CD14-positive monocyte (primary cell): Measurements from ENCODE around the gene SLF2. TPM values are rescaled to one million over a fixed set of nuclear protein-coding genes. Genes with fewer than 3 reads are reported as not detected.
A peak's percentile ranks its signal among the peaks of the same experiment; 100 is the strongest.

Source experiments
- DNase-seq, 3 donors: peaks; one replicate each; pipeline ENCODE4 v3.0.0-alpha.2; 2011 to 2022
- H2AFZ ChIP-seq: 2 replicates; pipeline ENCODE4 v1.6.0; 2012; ENCODE audit warnings: mild to moderate bottlenecking, low read depth, low read length, inconsistent platforms; ENCODE audit not compliant: insufficient read depth, poor library complexity, severe bottlenecking
- H3K27ac ChIP-seq, 2 donors: 1 replicate in 1 of 2; 2 replicates in 1 of 2; pipeline ENCODE4 v1.5.1; 2012 to 2013; ENCODE audit warnings: low read length in 2 of 2, control low read depth in 1 of 2, inconsistent platforms in 1 of 2, low read depth in 1 of 2, mild to moderate bottlenecking in 1 of 2
- H3K27me3 ChIP-seq, 2 donors: one replicate each; pipeline versions ENCODE4 v1.6.0 to v1.6.1; 2011 to 2013; ENCODE audit warnings: low read length in 2 of 2; ENCODE audit not compliant: control insufficient read depth in 2 of 2, insufficient read depth in 2 of 2
- H3K36me3 ChIP-seq, 2 donors: replicated peaks in 1 of 2; 1 replicate in 1 of 2; 2 replicates in 1 of 2; pipeline versions ENCODE4 v1.5.1 to v1.6.1; 2012 to 2013; ENCODE audit warnings: low read length in 2 of 2, control low read depth in 1 of 2, inconsistent platforms in 1 of 2, mild to moderate bottlenecking in 1 of 2; ENCODE audit not compliant: insufficient read depth in 2 of 2, control insufficient read depth in 1 of 2
- H3K4me1 ChIP-seq, 2 donors: 1 replicate in 1 of 2; 2 replicates in 1 of 2; pipeline versions ENCODE4 v1.5.1 to v1.6.1; 2012 to 2013; ENCODE audit warnings: low read length in 2 of 2, control low read depth in 1 of 2, inconsistent platforms in 1 of 2, mild to moderate bottlenecking in 1 of 2, moderate library complexity in 1 of 2; ENCODE audit not compliant: insufficient read depth in 2 of 2, control insufficient read depth in 1 of 2
- H3K4me2 ChIP-seq: replicated peaks from 2 replicates; pipeline ENCODE3; 2012; ENCODE audit warnings: low read length, moderate library complexity, mild to moderate bottlenecking; ENCODE audit not compliant: poor library complexity, severe bottlenecking; ENCODE audit errors: extremely low read depth
- H3K4me3 ChIP-seq, 3 experiments: fragments of 200-600 bp in 1 of 3; sonication (generic) in 1 of 3; replicated peaks in 1 of 3; 1 replicate in 2 of 3; 2 replicates in 1 of 3; pipeline ENCODE4 v1.5.1; 2011 to 2013; ENCODE audit warnings: low read length in 3 of 3, mild to moderate bottlenecking in 3 of 3, control low read depth in 2 of 3, low read depth in 2 of 3, inconsistent platforms in 1 of 3, moderate library complexity in 1 of 3
- H3K79me2 ChIP-seq: 2 replicates; pipeline ENCODE4 v1.6.0; 2012; ENCODE audit warnings: mild to moderate bottlenecking, control low read depth, inconsistent platforms, low read length, moderate library complexity; ENCODE audit not compliant: insufficient read depth
- H3K9ac ChIP-seq: 2 replicates; pipeline ENCODE4 v1.6.0; 2017; ENCODE audit warnings: low read length, mild to moderate bottlenecking; ENCODE audit not compliant: insufficient read depth, poor library complexity, severe bottlenecking
- H3K9me3 ChIP-seq, 2 donors: replicated peaks in 1 of 2; 1 replicate in 1 of 2; 2 replicates in 1 of 2; pipeline versions ENCODE4 v1.5.1 to v1.6.1; 2012 to 2013; ENCODE audit warnings: low read length in 2 of 2, control low read depth in 1 of 2; ENCODE audit not compliant: control insufficient read depth in 1 of 2, insufficient read depth in 1 of 2
- H4K20me1 ChIP-seq: 2 replicates; pipeline ENCODE4 v1.6.0; 2012; ENCODE audit warnings: mild to moderate bottlenecking, low read length, control low read depth, moderate library complexity; ENCODE audit not compliant: insufficient read depth
- H3K27ac Mint-ChIP-seq, 7 donors: one replicate each; pipeline ENCODE4 v1.8.0; 2020; ENCODE audit warnings: mild to moderate bottlenecking in 7 of 7, mixed read lengths in 7 of 7, moderate library complexity in 6 of 7, inconsistent platforms in 2 of 7
- H3K27me3 Mint-ChIP-seq, 3 donors: one replicate each; pipeline ENCODE4 v1.8.0; 2021 to 2022; ENCODE audit warnings: low read depth in 3 of 3, mild to moderate bottlenecking in 3 of 3, mixed read lengths in 3 of 3, moderate library complexity in 3 of 3, inconsistent platforms in 1 of 3
- H3K36me3 Mint-ChIP-seq, 2 donors: one replicate each; pipeline ENCODE4 v1.8.0; 2020; ENCODE audit warnings: mixed read lengths in 2 of 2, inconsistent platforms in 1 of 2, mild to moderate bottlenecking in 1 of 2
- H3K4me1 Mint-ChIP-seq: one replicate; pipeline ENCODE4 v1.8.0; 2020; ENCODE audit warnings: mild to moderate bottlenecking, mixed read lengths
- H3K4me3 Mint-ChIP-seq, 2 donors: one replicate each; pipeline ENCODE4 v1.8.0; 2020; ENCODE audit warnings: mild to moderate bottlenecking in 2 of 2, mixed read lengths in 2 of 2, moderate library complexity in 1 of 2
- H3K9me3 Mint-ChIP-seq, 7 donors: one replicate each; pipeline ENCODE4 v1.8.0; 2020 to 2022; ENCODE audit warnings: mixed read lengths in 7 of 7, mild to moderate bottlenecking in 6 of 7, moderate library complexity in 6 of 7, inconsistent platforms in 2 of 7
- CTCF ChIP-seq: fragments of 200-600 bp; IDR thresholded peaks from one replicate; pipeline ENCODE4 v1.8.0; 2022; ENCODE audit warnings: antibody characterized with exemption, mild to moderate bottlenecking
- WGBS: methylation state at CpG from one replicate; pipeline ENCODE4 v1.1.5; 2013; ENCODE audit warnings: missing lambda C conversion rate; ENCODE audit not compliant: insufficient coverage; 5-methylcytosine and 5-hydroxymethylcytosine counted together
- intact Hi-C, 2 donors: fragments of 100-400 bp; cut with micrococcal nuclease; formaldehyde crosslinking; loops; one replicate each; pipeline versions ENCODE4 v1.15.0 to v1.15.1; 2023
- polyA plus RNA-seq, 3 donors: library from polyadenylated mRNA; depleted of rRNA in 1 of 3; unstranded in 2 of 3; stranded (reverse) in 1 of 3; fragments of 300-500 nt in 2 of 3; fragments of >200 nt in 1 of 3; fragmentation: Illumina TruSeq in 2 of 3; gene quantifications; 1 replicate in 2 of 3; 2 replicates in 1 of 3; pipeline ENCODE4 v1.2.3, GENCODE V29; 2012 to 2021

Gene SLF2
- polyA plus RNA-seq, 3 donors: 5.8 to 11.3 (median 6.4) TPM

DNA sequence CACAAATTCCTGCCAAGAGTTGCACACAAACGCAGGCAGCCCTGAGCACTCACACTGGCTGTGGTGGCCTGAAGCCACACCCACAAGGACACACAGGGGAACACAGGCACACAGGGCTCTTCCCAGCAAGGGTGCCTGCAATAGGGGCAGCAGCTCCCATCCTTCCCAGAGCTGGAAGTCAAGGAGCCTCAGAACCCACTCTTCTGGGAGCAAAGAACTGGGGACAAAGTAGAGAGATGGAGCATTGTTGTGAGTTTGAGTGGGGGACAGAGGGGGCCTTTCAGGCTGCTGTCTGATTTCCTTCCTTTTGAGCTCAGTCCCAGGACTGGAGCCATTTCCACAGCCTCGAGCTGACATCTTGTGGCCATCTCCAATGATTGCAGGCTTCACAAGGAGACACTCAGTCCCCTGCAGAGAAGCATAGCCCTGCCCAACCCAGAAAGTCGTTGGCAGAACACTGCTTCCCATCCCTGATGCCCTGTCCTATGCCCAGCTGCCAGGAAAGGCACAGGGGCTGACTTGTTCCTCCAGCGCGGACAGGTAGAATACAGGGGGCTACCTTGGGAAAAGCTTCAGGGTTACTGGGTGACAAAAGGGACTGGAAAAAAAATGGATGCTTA lies 34.4 kb upstream of the SLF2 start:
- peaks cover 5% of the 10 kb centered on the region for H3K4me1 Mint-ChIP-seq
- Histone ChIP-seq H2AFZ (no peak overlapping the region), H3K27me3 (no peaks in the 10 kb centered on the region), H3K79me2 (no peaks in the 10 kb centered on the region), H3K9ac (no peak overlapping the region), H3K4me2 (no peak overlapping the region), H3K4me1 (no peaks in the 10 kb centered on the region), H4K20me1 (no peaks in the 10 kb centered on the region), H3K4me3 (no peak overlapping the region), H3K27ac (no peak overlapping the region), H3K36me3 (no peaks in the 10 kb centered on the region), H3K9me3 (no peaks in the 10 kb centered on the region)
- intact Hi-C loops: no loop called here
- no peak overlapping the region for H3K4me3 Mint-ChIP-seq
- H3K27ac Mint-ChIP-seq: no peak overlapping the region
- 30% methylated on average over 5 of the region's 5 CpGs for WGBS
- no peaks in the 10 kb centered on the region for H3K9me3 Mint-ChIP-seq
- H3K36me3 Mint-ChIP-seq: no peaks in the 10 kb centered on the region
- TF ChIP-seq CTCF: peak; percentile 16
- DNase-seq: no peak
- peaks cover 2 to 22% (median 9%) of the 10 kb centered on the region in 3 donors for H3K27me3 Mint-ChIP-seq

DNA sequence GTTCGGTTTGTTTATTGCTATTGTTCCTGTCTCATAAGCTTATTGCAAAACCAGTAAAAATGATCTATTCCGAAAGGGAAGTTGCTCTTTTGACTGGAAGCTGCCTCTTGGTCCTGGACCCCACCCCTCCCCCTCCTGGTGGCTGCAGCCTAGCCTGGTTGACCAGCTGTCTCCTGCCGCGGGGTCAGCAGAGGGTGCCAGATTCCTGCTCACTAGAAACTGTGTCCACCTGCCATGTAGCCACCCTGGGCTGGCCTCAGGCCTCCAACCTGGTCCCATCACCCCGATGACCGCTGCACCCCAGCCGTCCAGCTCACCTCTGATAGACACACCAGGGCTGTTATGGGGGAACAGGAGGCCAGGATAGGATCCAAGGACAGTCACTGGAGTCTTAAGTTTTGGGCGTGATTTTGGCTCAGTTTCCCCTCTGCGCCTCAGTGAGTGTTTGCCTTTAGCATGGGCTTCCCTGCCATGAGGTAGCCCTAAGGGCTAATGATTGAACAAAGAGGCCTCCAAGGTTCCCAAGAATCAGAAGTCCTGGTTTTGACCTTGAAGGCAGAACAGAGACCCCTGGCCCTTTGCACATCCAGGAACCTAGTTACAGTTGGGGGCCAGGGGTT lies 32.9 kb upstream of the SLF2 start:
- Mint-ChIP-seq H3K4me3 (no peak overlapping the region), H3K27ac (no peak overlapping the region), H3K9me3 (no peaks in the 10 kb centered on the region), H3K36me3 (no peaks in the 10 kb centered on the region), H3K4me1 (peaks cover 5% of the 10 kb centered on the region), H3K27me3 (peaks cover 4 to 22% (median 11%) of the 10 kb centered on the region in 3 donors)
- H3K4me1 ChIP-seq: no peaks in the 10 kb centered on the region
- no peak overlapping the region for H3K9ac ChIP-seq
- no peaks in the 10 kb centered on the region for H4K20me1 ChIP-seq
- no peak for TF ChIP-seq CTCF
- intact Hi-C loops: no loop called here
- no peak overlapping the region for H3K4me2 ChIP-seq
- no peaks in the 10 kb centered on the region for H3K79me2 ChIP-seq
- no peak overlapping the region for H3K4me3 ChIP-seq
- H3K9me3 ChIP-seq: no peaks in the 10 kb centered on the region
- H2AFZ ChIP-seq: no peak overlapping the region
- H3K36me3 ChIP-seq: no peaks in the 10 kb centered on the region
- no peaks in the 10 kb centered on the region for H3K27me3 ChIP-seq
- no peak overlapping the region for H3K27ac ChIP-seq
- no peak for DNase-seq
- WGBS: 81% methylated on average over 5 of the region's 9 CpGs
